Loucy (cell line): Measurements from ENCODE around the gene ZNF267.
"Not testable (repeated sequence)": the region's sequence is repeated elsewhere in the genome, so short reads cannot be mapped to it uniquely, and the experiment has no call there.

Experiments used
- H2AFZ ChIP-seq: fragments of 200-600 bp; sonication (generic); 2 replicates; pipeline ENCODE4 v1.6.0; 2016; ENCODE audit warnings: antibody characterized with exemption, mild to moderate bottlenecking, low read length, moderate library complexity
- H3F3A ChIP-seq: fragments of 200-600 bp; 2 replicates; pipeline ENCODE4 v1.6.0; 2016; ENCODE audit warnings: antibody characterized with exemption, low read depth, mild to moderate bottlenecking
- H3K27me3 ChIP-seq: fragments of 200-600 bp; sonication (generic); 2 replicates; pipeline ENCODE4 v1.6.1; 2014; ENCODE audit warnings: low read length, mild to moderate bottlenecking; ENCODE audit not compliant: insufficient read depth, poor library complexity, severe bottlenecking
- H3K36me3 ChIP-seq: fragments of 200-600 bp; sonication (generic); 2 replicates; pipeline ENCODE4 v1.6.1; 2016; ENCODE audit warnings: low read length; ENCODE audit not compliant: insufficient read depth
- H3K4me1 ChIP-seq: fragments of 200-600 bp; sonication (generic); 2 replicates; pipeline ENCODE4 v1.5.1; 2014; ENCODE audit warnings: low read length, mild to moderate bottlenecking; ENCODE audit not compliant: insufficient read depth, poor library complexity, severe bottlenecking
- H3K4me2 ChIP-seq: fragments of 200-600 bp; sonication (generic); 2 replicates; pipeline ENCODE4 v1.6.0; 2014; ENCODE audit warnings: antibody characterized with exemption, low read length, low read depth, mild to moderate bottlenecking; ENCODE audit not compliant: poor library complexity, severe bottlenecking
- H3K4me3 ChIP-seq: fragments of 200-600 bp; sonication (generic); 2 replicates; pipeline ENCODE4 v1.5.1; 2014; ENCODE audit warnings: low read length, mild to moderate bottlenecking, mixed read lengths; ENCODE audit not compliant: poor library complexity, severe bottlenecking
- H3K79me2 ChIP-seq: fragments of 200-600 bp; sonication (generic); 2 replicates; pipeline ENCODE4 v1.6.1; 2014; ENCODE audit warnings: low read length; ENCODE audit not compliant: insufficient read depth
- H3K9ac ChIP-seq: fragments of 200-600 bp; sonication (generic); 2 replicates; pipeline ENCODE4 v1.6.0; 2014; ENCODE audit warnings: mild to moderate bottlenecking, low read depth, low read length, moderate library complexity; ENCODE audit not compliant: poor library complexity, severe bottlenecking
- H3K9me2 ChIP-seq: fragments of 200-600 bp; sonication (generic); replicated peaks from 2 replicates; pipeline ENCODE4 v1.6.1; 2016; ENCODE audit warnings: low read depth, low read length, mixed read lengths
- H3K9me3 ChIP-seq: fragments of 200-600 bp; sonication (generic); 2 replicates; pipeline ENCODE4 v1.6.1; 2014; ENCODE audit warnings: mild to moderate bottlenecking, antibody characterized with exemption, low read length, low read depth; ENCODE audit not compliant: insufficient read depth
- H4K20me1 ChIP-seq: fragments of 200-600 bp; sonication (generic); 2 replicates; pipeline ENCODE4 v1.6.0; 2014; ENCODE audit warnings: antibody characterized with exemption, low read length, mild to moderate bottlenecking; ENCODE audit not compliant: insufficient read depth, poor library complexity, severe bottlenecking
- CTCF ChIP-seq: fragments of 200-600 bp; sonication (generic); conservative IDR thresholded peaks from 2 replicates; pipeline ENCODE4 v1.5.1; 2014; ENCODE audit warnings: mild to moderate bottlenecking, antibody characterized with exemption, low read length
- EZH2phosphoT487 ChIP-seq: fragments of 200-600 bp; IDR thresholded peaks from 2 replicates; pipeline ENCODE4 v1.6.1; 2018; ENCODE audit warnings: antibody characterized with exemption, mild to moderate bottlenecking, moderate library complexity, borderline replicate concordance

ZNF267 gene

GRCh38 chr16:31899505-31899904 lies 25.9 kb downstream of the ZNF267 start:
- H3K36me3 ChIP-seq = peaks cover 59% of the 10 kb centered on the region
- peaks cover 19% of the 10 kb centered on the region; the same call in 1 of the 2 replicates for H3K9me3 ChIP-seq
- H3K4me1 ChIP-seq = no peaks in the 10 kb centered on the region
- peaks cover 20% of the 10 kb centered on the region for H4K20me1 ChIP-seq
- no peaks in the 10 kb centered on the region for H3F3A ChIP-seq
- H3K27me3 ChIP-seq = no peaks in the 10 kb centered on the region
- no peak overlapping the region for H3K4me3 ChIP-seq
- H3K9ac ChIP-seq = no peak overlapping the region
- TF ChIP-seq CTCF (no peak), EZH2phosphoT487 (no peak)
- no peaks in the 10 kb centered on the region for H3K9me2 ChIP-seq
- no peak overlapping the region for H3K4me2 ChIP-seq
- H2AFZ ChIP-seq = no peak overlapping the region
- peaks cover 61% of the 10 kb centered on the region for H3K79me2 ChIP-seq

- not testable (repeated sequence) for H3F3A ChIP-seq, H2AFZ ChIP-seq, H3K4me3 ChIP-seq, H4K20me1 ChIP-seq, H3K9me2 ChIP-seq, H3K9ac ChIP-seq, H3K4me2 ChIP-seq, H3K4me1 ChIP-seq, H3K27me3 ChIP-seq
- Histone ChIP-seq H3K36me3 (peaks cover 37% of the 10 kb centered on the region), H3K79me2 (peaks cover 58% of the 10 kb centered on the region), H3K9me3 (peaks cover 27% of the 10 kb centered on the region; the same call in 1 of the 2 replicates)
These were observed 31.0 kb downstream of the ZNF267 start for GRCh38 chr16:31904571-31904970.

DNA sequence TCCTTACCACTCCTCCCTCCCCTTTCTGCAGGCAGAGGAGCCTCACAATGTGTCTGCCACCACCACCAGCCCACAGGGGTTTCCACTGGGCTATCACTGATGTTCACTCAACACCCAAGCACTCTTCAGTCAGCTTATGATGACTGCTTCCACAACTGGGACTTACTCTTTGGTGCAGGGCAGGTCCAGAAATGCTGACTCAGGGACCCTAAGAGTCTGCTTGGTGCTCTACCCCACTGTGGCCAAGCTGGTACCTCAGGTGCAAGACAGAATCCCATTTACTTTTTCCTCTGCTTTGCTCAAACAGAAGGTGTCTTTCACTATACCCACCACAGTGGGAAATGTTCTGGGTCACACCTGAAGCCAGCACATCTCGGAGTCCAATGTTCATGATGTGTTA lies 40.1 kb downstream of the ZNF267 start:
- TF ChIP-seq CTCF (no peak), EZH2phosphoT487 (no peak)
- Histone ChIP-seq H3K9ac (no peak overlapping the region), H3K4me1 (no peaks in the 10 kb centered on the region), H3K4me3 (no peak overlapping the region), H3K4me2 (no peak overlapping the region), H3K9me2 (no peaks in the 10 kb centered on the region), H3K79me2 (peaks cover 55% of the 10 kb centered on the region), H3K9me3 (peaks cover 93% of the 10 kb centered on the region), H2AFZ (no peak overlapping the region), H3K27me3 (peaks cover 24% of the 10 kb centered on the region), H3K36me3 (peaks cover 93% of the 10 kb centered on the region), H4K20me1 (no peaks in the 10 kb centered on the region), H3F3A (no peaks in the 10 kb centered on the region)

- Histone ChIP-seq H3K9me3 (peaks cover 85% of the 10 kb centered on the region), H2AFZ (no peak overlapping the region), H3K79me2 (peaks cover 31% of the 10 kb centered on the region), H3K36me3 (peaks cover 95% of the 10 kb centered on the region), H3K9ac (no peak overlapping the region), H3F3A (no peaks in the 10 kb centered on the region), H3K27me3 (peaks cover 24% of the 10 kb centered on the region), H3K4me3 (no peak overlapping the region), H3K4me2 (no peak overlapping the region), H3K4me1 (no peaks in the 10 kb centered on the region), H3K9me2 (no peaks in the 10 kb centered on the region), H4K20me1 (no peaks in the 10 kb centered on the region)
- no peak for TF ChIP-seq CTCF
- TF ChIP-seq EZH2phosphoT487 = no peak
These were observed 42.5 kb downstream of the ZNF267 start for GRCh38 chr16:31916056-31916488.
